Measurements from ENCODE around the gene RCBTB1. TPM values are rescaled to one million over a fixed set of nuclear protein-coding genes. Genes with fewer than 3 reads are reported as not detected.

Gene RCBTB1
- total RNA-seq, 2 experiments from 2014 or later: 10.3 to 11.4 TPM

GRCh38 chr13:49559006-49559405, 26.4 kb downstream of the RCBTB1 start:
- Mint-ChIP-seq H3K27ac (no peak overlapping the region), H3K4me3 (no peak overlapping the region), H3K4me1 (ENCODE audit: low read depth) (peaks cover 4% of the 10 kb centered on the region), H3K27me3 (no peaks in the 10 kb centered on the region), H3K9me3 (no peaks in the 10 kb centered on the region), H3K36me3 (ENCODE audit: low read depth) (peaks cover 80% of the 10 kb centered on the region)
- TF ChIP-seq, protein P1, sequence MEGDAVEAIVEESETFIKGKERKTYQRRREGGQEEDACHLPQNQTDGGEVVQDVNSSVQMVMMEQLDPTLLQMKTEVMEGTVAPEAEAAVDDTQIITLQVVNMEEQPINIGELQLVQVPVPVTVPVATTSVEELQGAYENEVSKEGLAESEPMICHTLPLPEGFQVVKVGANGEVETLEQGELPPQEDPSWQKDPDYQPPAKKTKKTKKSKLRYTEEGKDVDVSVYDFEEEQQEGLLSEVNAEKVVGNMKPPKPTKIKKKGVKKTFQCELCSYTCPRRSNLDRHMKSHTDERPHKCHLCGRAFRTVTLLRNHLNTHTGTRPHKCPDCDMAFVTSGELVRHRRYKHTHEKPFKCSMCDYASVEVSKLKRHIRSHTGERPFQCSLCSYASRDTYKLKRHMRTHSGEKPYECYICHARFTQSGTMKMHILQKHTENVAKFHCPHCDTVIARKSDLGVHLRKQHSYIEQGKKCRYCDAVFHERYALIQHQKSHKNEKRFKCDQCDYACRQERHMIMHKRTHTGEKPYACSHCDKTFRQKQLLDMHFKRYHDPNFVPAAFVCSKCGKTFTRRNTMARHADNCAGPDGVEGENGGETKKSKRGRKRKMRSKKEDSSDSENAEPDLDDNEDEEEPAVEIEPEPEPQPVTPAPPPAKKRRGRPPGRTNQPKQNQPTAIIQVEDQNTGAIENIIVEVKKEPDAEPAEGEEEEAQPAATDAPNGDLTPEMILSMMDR (IDR thresholded peaks at IDR 0.05): no peak
- peaks cover 52% of the 10 kb centered on the region for H3K36me3 ChIP-seq (ENCODE audit: insufficient read depth, low read length)
- no peak overlapping the region for H3K27ac ChIP-seq (ENCODE audit: low read depth in 1 of 2, low read length in 2 of 2)
- POLR2A ChIA-PET: no interaction called here
- intact Hi-C loops (cut with DNase I, micrococcal nuclease): no loop called here
- H3K9me3 ChIP-seq (ENCODE audit: control insufficient read depth in 1 of 2, insufficient read depth in 1 of 2, low read length in 2 of 2): no peaks in the 10 kb centered on the region
- H3K27me3 ChIP-seq (ENCODE audit: control insufficient read depth in 1 of 2, insufficient read depth in 2 of 2, low read length in 2 of 2): no peaks in the 10 kb centered on the region
- ATAC-seq (ENCODE audit: poor library complexity) (no peak), DNase-seq (no peak)
- CTCF ChIA-PET: no interaction called here
- no peak overlapping the region for H3K4me3 ChIP-seq (ENCODE audit: low read length)
- H3K4me1 ChIP-seq (ENCODE audit: insufficient read depth, low read length): no peaks in the 10 kb centered on the region

DNA sequence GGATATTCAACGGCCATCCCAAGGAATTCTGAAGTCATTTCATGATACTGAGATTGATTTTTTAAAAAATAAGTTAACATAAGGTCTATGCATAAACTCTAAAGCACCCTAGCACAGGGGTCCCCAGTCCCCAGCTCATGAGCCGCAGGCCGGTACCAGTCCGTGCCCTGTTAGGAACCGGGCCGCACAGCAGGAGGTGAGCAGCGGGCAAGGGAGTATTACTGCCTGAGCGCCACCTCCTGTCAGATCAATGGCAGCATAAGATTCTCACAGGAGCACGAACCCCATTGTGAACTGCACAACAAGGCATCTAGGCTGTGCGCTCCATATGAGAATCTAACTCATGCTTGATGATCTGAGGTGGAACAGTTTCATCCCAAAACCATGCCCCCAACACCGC, 31.0 kb downstream of the RCBTB1 start:
- no peaks in the 10 kb centered on the region for H3K9me3 Mint-ChIP-seq
- CTCF ChIA-PET: no interaction called here
- H3K27ac Mint-ChIP-seq: no peak overlapping the region
- no peaks in the 10 kb centered on the region for H3K4me1 ChIP-seq (ENCODE audit: insufficient read depth, low read length)
- no peak overlapping the region for H3K4me3 Mint-ChIP-seq
- DNase-seq (no peak), ATAC-seq (ENCODE audit: poor library complexity) (no peak)
- H3K4me3 ChIP-seq (ENCODE audit: low read length): no peak overlapping the region
- intact Hi-C loops (cut with DNase I, micrococcal nuclease): no loop called here
- H3K27me3 Mint-ChIP-seq: no peaks in the 10 kb centered on the region
- H3K36me3 ChIP-seq (ENCODE audit: insufficient read depth, low read length): peaks cover 52% of the 10 kb centered on the region
- H3K36me3 Mint-ChIP-seq (ENCODE audit: low read depth): peaks cover 80% of the 10 kb centered on the region
- no peak overlapping the region for H3K27ac ChIP-seq (ENCODE audit: low read depth in 1 of 2, low read length in 2 of 2)
- peaks cover 4% of the 10 kb centered on the region for H3K4me1 Mint-ChIP-seq (ENCODE audit: low read depth)
- TF ChIP-seq, protein P1 (IDR thresholded peaks at IDR 0.05): no peak
- H3K27me3 ChIP-seq (ENCODE audit: control insufficient read depth in 1 of 2, insufficient read depth in 2 of 2, low read length in 2 of 2): no peaks in the 10 kb centered on the region
- H3K9me3 ChIP-seq (ENCODE audit: control insufficient read depth in 1 of 2, insufficient read depth in 1 of 2, low read length in 2 of 2): no peaks in the 10 kb centered on the region
- POLR2A ChIA-PET: interaction anchor here (0.6 kb wide), 1 partner anchor 49 kb away, joined by 4 read pairs; no protein-coding TSS in a partner anchor

GRCh38 chr13:49553888-49554287, 31.5 kb downstream of the RCBTB1 start:
- ChIA-PET CTCF (no interaction called here), POLR2A (no interaction called here)
- Histone ChIP-seq H3K9me3 (ENCODE audit: control insufficient read depth in 1 of 2, insufficient read depth in 1 of 2, low read length in 2 of 2) (no peaks in the 10 kb centered on the region), H3K4me1 (ENCODE audit: insufficient read depth, low read length) (no peaks in the 10 kb centered on the region), H3K27me3 (ENCODE audit: control insufficient read depth in 1 of 2, insufficient read depth in 2 of 2, low read length in 2 of 2) (no peaks in the 10 kb centered on the region), H3K4me3 (ENCODE audit: low read length) (no peak overlapping the region), H3K27ac (ENCODE audit: low read depth in 1 of 2, low read length in 2 of 2) (no peak overlapping the region), H3K36me3 (ENCODE audit: insufficient read depth, low read length) (peaks cover 49% of the 10 kb centered on the region)
- intact Hi-C loops (cut with DNase I, micrococcal nuclease): no loop called here
- H3K27me3 Mint-ChIP-seq: no peaks in the 10 kb centered on the region
- TF ChIP-seq, protein P1 (IDR thresholded peaks at IDR 0.05): no peak
- ATAC-seq (ENCODE audit: poor library complexity): no peak
- H3K27ac Mint-ChIP-seq: no peak overlapping the region
- H3K36me3 Mint-ChIP-seq (ENCODE audit: low read depth): peaks cover 78% of the 10 kb centered on the region
- peaks cover 4% of the 10 kb centered on the region for H3K4me1 Mint-ChIP-seq (ENCODE audit: low read depth)
- H3K4me3 Mint-ChIP-seq: no peak overlapping the region
- DNase-seq: no peak
- H3K9me3 Mint-ChIP-seq: no peaks in the 10 kb centered on the region
